Psoas muscle (tissue), 8 donors: Measurements from ENCODE around the gene HOXA11. TPM values are rescaled to one million over a fixed set of nuclear protein-coding genes. Genes with fewer than 3 reads are reported as not detected.
A peak's percentile ranks its signal among the peaks of the same experiment; 100 is the strongest.

Experiments used
- ATAC-seq, 4 donors: fragments of 200-7000 bp; cut with Tn5 transposase; one replicate each; pipeline ENCODE4 v1.9.1; 2020; ENCODE audit warnings: moderate library complexity in 3 of 4, mild to moderate bottlenecking in 2 of 4
- DNase-seq, 2 donors: peaks; one replicate each; pipeline ENCODE4 v3.0.0-alpha.2; 2020
- H3K27ac ChIP-seq: fragments of 200-600 bp; one replicate; pipeline ENCODE4 v1.8.0; 2022
- H3K27me3 ChIP-seq, 3 donors: fragments of 200-600 bp in 1 of 3; one replicate each; pipeline versions ENCODE4 v1.6.1 to v1.8.0; 2013 to 2022; ENCODE audit warnings: low read length in 2 of 3, mild to moderate bottlenecking in 2 of 3, moderate library complexity in 1 of 3; ENCODE audit not compliant: insufficient read depth in 3 of 3
- H3K36me3 ChIP-seq, 2 donors: fragments of 200-600 bp in 1 of 2; one replicate each; pipeline versions ENCODE4 v1.6.1 to v1.8.0; 2013 to 2022; ENCODE audit warnings: low read depth in 1 of 2, mild to moderate bottlenecking in 1 of 2, moderate library complexity in 1 of 2; ENCODE audit not compliant: insufficient read depth in 1 of 2
- H3K4me1 ChIP-seq: fragments of 200-600 bp; one replicate; pipeline ENCODE4 v1.8.0; 2022
- H3K4me3 ChIP-seq: fragments of 200-600 bp; one replicate; pipeline ENCODE4 v1.8.0; 2022; ENCODE audit warnings: mild to moderate bottlenecking
- H3K9me3 ChIP-seq: fragments of 200-600 bp; one replicate; pipeline ENCODE4 v1.8.0; 2022
- CTCF ChIP-seq: fragments of 200-600 bp; IDR thresholded peaks from one replicate; pipeline ENCODE4 v1.8.0; 2022; ENCODE audit warnings: antibody characterized with exemption
- WGBS, 3 donors: extraction: QIAGEN DNeasy Blood & Tissue Kit; methylation state at CpG; one replicate each; pipeline versions ENCODE4 v1.1.6 to v1.1.7; 2013; 5-methylcytosine and 5-hydroxymethylcytosine counted together
- intact Hi-C, 2 donors: fragments of 100-400 bp; cut with DNase I; formaldehyde crosslinking; loops; one replicate each; pipeline versions ENCODE4 v1.11.0 to v1.14.2; 2022
- polyA plus RNA-seq, 3 donors: library from polyadenylated mRNA; stranded (reverse); fragments of 200-250 nt; gene quantifications; one replicate each; pipeline ENCODE4 v1.2.3, GENCODE V29; 2013
- total RNA-seq, 4 donors: library from RNA; stranded (reverse); fragmentation: NEBNext Ultra II Directional in 2 of 4; extraction: Animal tissue kit (Norgen Biotek cat#: 25700) in 2 of 4; gene quantifications; one replicate each; pipeline versions ENCODE4 v1.2.1 to v1.2.4, GENCODE V29; 2021 to 2023
- donor health status: healthy with polysubstance abuse.
- donor health status: DM: no; HTN: no; CAD: no; lungs with moderate emphysema.
- donor health status: Bipolar disorder and iron deficiency.
- donor health status: healthy.
- donor health status: DM: yes; HTN: yes; CAD: no.
- donor health status: DM: no; HTN: no; CAD: no.
- donor health status: DM: no; HTN: no; CAD: no.
- donor health status: DM: yes; HTN: yes; CAD: no.

Gene HOXA11
- total and polyA plus RNA-seq, 7 donors: 0.08 to 1.1 (median 0.57) TPM; not detected in 3

GRCh38 chr7:27148031-27148755, 36.8 kb downstream of the HOXA11 start:
- ATAC-seq: peak in 3 of 4 donors; percentile 4 to 29 (median 17)
- peak overlapping the region; percentile 75 for H3K4me3 ChIP-seq
- H3K27me3 ChIP-seq: no peaks in the 10 kb centered on the region
- intact Hi-C loops: loop anchor here in 1 of 2 donors (10.0 kb wide), 1 partner anchor 753 kb away; no protein-coding TSS in a partner anchor
- DNase-seq: peak; percentile 44 to 82
- H3K27ac ChIP-seq: peak overlapping the region; percentile 84
- peaks cover 29% of the 10 kb centered on the region for H3K4me1 ChIP-seq
- WGBS, 3 donors: 4 to 10% (median 4%) methylated on average over 27 to 28 of the region's 28 CpGs
- no peak for TF ChIP-seq CTCF
- peaks cover 0 to 26% of the 10 kb centered on the region in 2 donors for H3K36me3 ChIP-seq
- no peaks in the 10 kb centered on the region for H3K9me3 ChIP-seq

DNA sequence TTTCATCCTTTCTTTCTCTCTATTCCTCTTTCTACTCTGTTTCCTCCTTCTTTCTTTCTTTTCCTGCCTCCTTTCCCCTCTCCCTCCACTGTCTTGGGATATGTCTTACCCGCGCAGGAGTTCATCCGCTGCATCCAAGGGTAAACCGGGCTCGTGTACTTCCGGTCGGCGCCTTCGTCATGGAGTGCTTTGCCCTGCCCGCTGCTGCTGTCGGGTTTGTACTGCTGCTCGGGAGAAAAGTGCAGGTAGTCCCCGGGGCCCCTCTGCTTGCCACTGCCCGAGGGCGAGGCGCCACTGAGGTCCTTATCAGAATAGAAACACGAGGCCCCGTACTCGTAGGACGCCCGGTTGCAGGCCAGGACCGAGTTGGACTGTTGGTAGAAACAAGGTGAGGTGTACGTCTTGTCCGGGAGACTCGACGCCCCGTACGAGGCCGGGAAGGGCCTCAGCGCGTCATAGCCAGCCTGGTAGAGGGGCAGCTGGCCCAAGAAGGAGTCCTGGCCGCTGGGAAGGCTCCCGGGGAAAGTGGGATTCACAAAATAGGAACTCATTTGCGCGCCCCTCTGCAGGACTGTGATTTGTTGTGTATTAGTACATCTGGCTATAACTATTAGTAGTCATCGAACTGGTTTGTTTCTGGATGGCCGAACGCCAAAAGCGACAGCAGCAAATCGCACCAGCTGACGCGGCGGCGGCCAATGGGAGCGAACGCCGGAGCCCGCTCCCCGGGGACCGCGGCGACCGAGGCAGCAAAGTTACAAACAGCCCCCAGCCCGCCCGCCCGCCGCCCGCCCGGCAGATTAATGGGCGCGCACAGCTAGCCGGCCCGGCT, 37.6 kb downstream of the HOXA11 start, which contains the start of gene HOXA6:
TSS of gene HOXA6 (minus strand) at position 576 of the 832 bp plus-strand sequence. CDS start at position 551, 25 bp downstream.
- peak within 1 kb of the TSS; percentile 84 for H3K27ac ChIP-seq
- intact Hi-C loops: loop anchor here in 1 of 2 donors (10.0 kb wide), 1 partner anchor 753 kb away; no protein-coding TSS in a partner anchor
- WGBS, 3 donors: 16 to 22% (median 19%) methylated on average over 60 to 63 of the region's 63 CpGs
- H3K36me3 ChIP-seq: peaks cover 0 to 30% of the 10 kb centered on the region in 2 donors
- ATAC-seq (peak in 3 of 4 donors; percentile 29 to 57 (median 34)), DNase-seq (peak; percentile 78 to 91)
- no peak for TF ChIP-seq CTCF
- H3K4me1 ChIP-seq: peaks cover 23% of the 10 kb centered on the region
- no peaks in the 10 kb centered on the region for H3K9me3 ChIP-seq
- H3K27me3 ChIP-seq: no peaks in the 10 kb centered on the region
- H3K4me3 ChIP-seq: peak within 1 kb of the TSS; percentile 75

GRCh38 chr7:27146491-27147198, 38.4 kb downstream of the HOXA11 start:
- H3K27me3 ChIP-seq: no peaks in the 10 kb centered on the region
- peaks cover 0 to 33% of the 10 kb centered on the region in 2 donors for H3K36me3 ChIP-seq
- ATAC-seq: peak in 2 of 4 donors; percentile 29 to 33
- WGBS, 3 donors: 48 to 64% (median 53%) methylated on average over 5 of the region's 5 CpGs
- intact Hi-C loops: loop anchor here in 1 of 2 donors (10.0 kb wide), 1 partner anchor 752 kb away; no protein-coding TSS in a partner anchor
- H3K27ac ChIP-seq: peak overlapping the region; percentile 84
- H3K4me3 ChIP-seq: peak overlapping the region; percentile 75
- peak in 1 of 2 donors; percentile 71 for DNase-seq
- H3K9me3 ChIP-seq: no peaks in the 10 kb centered on the region
- H3K4me1 ChIP-seq: peaks cover 23% of the 10 kb centered on the region
- TF ChIP-seq CTCF: no peak

DNA sequence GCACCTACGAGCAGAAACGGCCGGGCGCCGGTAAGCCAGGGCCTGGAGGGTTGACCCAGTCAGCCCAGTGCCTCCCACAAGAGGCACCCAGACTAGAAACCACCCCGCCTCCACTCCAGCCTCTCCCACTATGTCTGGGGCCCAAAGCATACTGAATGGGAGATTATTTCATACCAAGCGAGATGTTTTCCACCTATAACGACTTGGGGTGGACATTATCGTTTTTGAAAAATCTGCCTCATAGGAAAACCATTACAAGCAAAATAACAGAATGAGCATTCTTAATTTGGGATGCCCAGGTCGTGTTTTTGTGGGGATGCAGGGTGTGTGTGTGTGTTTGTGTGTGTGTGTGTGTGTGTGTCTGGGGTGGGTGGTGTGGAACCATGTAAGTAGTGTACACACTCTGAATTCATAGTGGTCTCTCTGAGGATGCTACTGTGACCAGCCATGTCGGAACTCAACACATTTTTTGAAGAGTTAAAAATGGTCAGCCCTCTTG, 39.1 kb downstream of the HOXA11 start:
- WGBS, 3 donors: 85 to 87% (median 85%) methylated on average over 11 of the region's 11 CpGs
- DNase-seq (no peak), ATAC-seq (no peak)
- peak overlapping the region; percentile 84 for H3K27ac ChIP-seq
- intact Hi-C loops: loop anchor here in 1 of 2 donors (10.0 kb wide), 1 partner anchor 751 kb away; no protein-coding TSS in a partner anchor
- TF ChIP-seq CTCF: no peak
- peak overlapping the region; percentile 11 for H3K4me3 ChIP-seq
- no peaks in the 10 kb centered on the region for H3K9me3 ChIP-seq
- H3K27me3 ChIP-seq: no peaks in the 10 kb centered on the region
- peaks cover 23% of the 10 kb centered on the region for H3K4me1 ChIP-seq
- H3K36me3 ChIP-seq: peaks cover 0 to 37% of the 10 kb centered on the region in 2 donors
